ENCODE data around the gene DOK4.

The DOK4 gene

DNA sequence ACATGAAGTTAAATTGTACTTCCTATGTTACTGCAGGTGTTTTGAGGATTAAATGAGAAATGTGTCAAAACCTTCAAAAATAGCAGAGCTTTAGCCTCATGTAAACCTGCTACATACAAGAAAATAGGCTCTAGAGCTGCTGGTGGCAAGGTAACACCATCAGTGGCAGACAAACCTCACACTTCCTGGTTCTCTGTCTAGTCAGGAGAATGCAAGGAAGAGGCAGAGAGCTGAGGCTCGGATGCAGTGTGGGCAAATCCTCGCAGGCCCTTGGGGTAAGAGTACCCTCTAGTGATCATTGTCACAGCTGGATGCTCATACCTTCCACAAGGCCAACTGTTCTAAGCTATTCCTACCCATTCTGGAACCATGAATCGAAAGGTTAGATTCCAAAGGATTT is 53.3 kb downstream of the DOK4 start:
- no peaks in the 10 kb centered on the region for H3K9me3 ChIP-seq (ENCODE audit: control insufficient read depth in 5 of 5, low read length in 5 of 5)
- H3K27me3 ChIP-seq (ENCODE audit: control insufficient read depth in 5 of 5, insufficient read depth in 4 of 5, low read length in 5 of 5), result no peaks in the 10 kb centered on the region
- peaks cover 29 to 89% (median 82%) of the 10 kb centered on the region in 5 donors for H3K36me3 ChIP-seq (ENCODE audit: control insufficient read depth in 5 of 5, insufficient read depth in 5 of 5, low read length in 5 of 5)
- H3K9ac ChIP-seq (ENCODE audit: low read length in 5 of 5), result no peak overlapping the region
- no peaks in the 10 kb centered on the region for H3K4me1 ChIP-seq (ENCODE audit: control insufficient read depth in 5 of 5, insufficient read depth in 5 of 5, low read length in 5 of 5)
- H3K27ac ChIP-seq (ENCODE audit: low read depth, low read length), result no peak overlapping the region
- no peak overlapping the region for H3K4me3 ChIP-seq (ENCODE audit: low read depth in 1 of 5, low read length in 5 of 5)

DNA sequence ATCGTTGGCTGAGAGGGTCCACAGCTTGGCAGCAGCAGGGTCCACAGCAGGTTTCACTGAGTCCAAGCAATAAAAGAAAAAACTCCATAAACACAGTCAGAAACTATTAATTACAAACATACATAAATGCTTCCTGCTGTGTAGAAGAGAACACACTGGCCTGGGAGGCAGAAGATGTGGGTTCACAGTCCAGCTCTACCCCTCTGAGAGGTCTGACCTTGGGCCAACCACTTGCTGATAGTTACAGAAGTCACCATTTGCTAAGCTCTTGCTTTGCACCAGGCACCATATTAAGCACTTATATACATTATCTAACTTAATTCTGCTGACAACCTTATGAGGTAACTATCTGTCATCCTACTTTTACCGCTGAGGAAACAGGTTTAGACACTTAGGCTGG is 53.8 kb downstream of the DOK4 start:
- Histone ChIP-seq H3K27me3 (ENCODE audit: control insufficient read depth in 5 of 5, insufficient read depth in 4 of 5, low read length in 5 of 5) (no peaks in the 10 kb centered on the region), H3K27ac (ENCODE audit: low read depth, low read length) (no peak overlapping the region), H3K4me3 (ENCODE audit: low read depth in 1 of 5, low read length in 5 of 5) (no peak overlapping the region), H3K9me3 (ENCODE audit: control insufficient read depth in 5 of 5, low read length in 5 of 5) (no peaks in the 10 kb centered on the region), H3K9ac (ENCODE audit: low read length in 5 of 5) (no peak overlapping the region), H3K4me1 (ENCODE audit: control insufficient read depth in 5 of 5, insufficient read depth in 5 of 5, low read length in 5 of 5) (no peaks in the 10 kb centered on the region), H3K36me3 (ENCODE audit: control insufficient read depth in 5 of 5, insufficient read depth in 5 of 5, low read length in 5 of 5) (peaks cover 32 to 90% (median 84%) of the 10 kb centered on the region in 5 donors)

DNA sequence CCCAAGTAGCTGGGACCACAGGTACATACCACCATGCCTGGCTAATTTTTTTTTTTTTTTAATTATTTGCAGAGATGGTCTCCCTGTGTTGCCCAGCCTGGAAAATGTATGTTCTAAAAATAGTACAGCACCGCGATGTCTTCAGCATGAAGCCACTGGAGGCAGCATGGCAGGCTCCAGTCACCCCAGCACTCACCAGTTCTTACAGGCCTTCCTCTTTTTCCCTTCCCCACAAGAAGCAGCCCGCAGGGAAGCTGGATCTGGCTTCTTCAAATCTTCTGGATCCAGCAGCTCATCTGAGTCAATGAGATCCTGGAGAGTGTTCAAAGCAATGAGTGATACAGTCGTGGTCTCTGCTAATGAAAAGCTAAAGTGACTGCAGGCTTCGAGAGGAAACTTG is 55.3 kb downstream of the DOK4 start:
- H3K9ac ChIP-seq (ENCODE audit: low read length in 5 of 5), result no peak overlapping the region
- peaks cover 29 to 93% (median 83%) of the 10 kb centered on the region in 5 donors for H3K36me3 ChIP-seq (ENCODE audit: control insufficient read depth in 5 of 5, insufficient read depth in 5 of 5, low read length in 5 of 5)
- no peaks in the 10 kb centered on the region for H3K4me1 ChIP-seq (ENCODE audit: control insufficient read depth in 5 of 5, insufficient read depth in 5 of 5, low read length in 5 of 5)
- H3K27me3 ChIP-seq (ENCODE audit: control insufficient read depth in 5 of 5, insufficient read depth in 4 of 5, low read length in 5 of 5), result no peaks in the 10 kb centered on the region
- no peaks in the 10 kb centered on the region for H3K9me3 ChIP-seq (ENCODE audit: control insufficient read depth in 5 of 5, low read length in 5 of 5)
- H3K4me3 ChIP-seq (ENCODE audit: low read depth in 1 of 5, low read length in 5 of 5), result no peak overlapping the region
- no peak overlapping the region for H3K27ac ChIP-seq (ENCODE audit: low read depth, low read length)

DNA sequence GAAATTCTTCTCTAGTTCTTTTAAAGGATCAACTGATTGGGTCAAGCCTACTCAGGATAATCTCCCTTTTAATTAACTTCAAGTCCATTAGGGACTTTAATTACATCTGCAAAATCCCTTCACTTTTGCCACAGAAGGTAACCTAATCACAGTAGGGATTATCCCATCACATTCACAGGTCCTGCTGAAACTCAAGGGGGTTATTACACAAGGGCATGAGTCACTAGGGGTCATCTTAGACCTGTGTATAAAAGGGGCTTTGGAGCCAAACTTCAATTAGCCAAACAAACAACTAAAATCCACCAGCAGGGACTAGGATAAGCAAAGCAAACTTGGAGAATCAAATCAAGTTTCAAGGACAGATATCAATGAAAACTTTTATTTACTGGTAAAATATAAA is 58.5 kb downstream of the DOK4 start:
- no peak overlapping the region for H3K27ac ChIP-seq (ENCODE audit: low read depth, low read length)
- no peak overlapping the region for H3K9ac ChIP-seq (ENCODE audit: low read length in 5 of 5)
- peaks cover 14 to 62% (median 54%) of the 10 kb centered on the region in 5 donors for H3K36me3 ChIP-seq (ENCODE audit: control insufficient read depth in 5 of 5, insufficient read depth in 5 of 5, low read length in 5 of 5)
- no peak overlapping the region for H3K4me3 ChIP-seq (ENCODE audit: low read depth in 1 of 5, low read length in 5 of 5)
- H3K4me1 ChIP-seq (ENCODE audit: control insufficient read depth in 5 of 5, insufficient read depth in 5 of 5, low read length in 5 of 5), result peaks cover 0 to 13% (median 2%) of the 10 kb centered on the region in 5 donors
- no peaks in the 10 kb centered on the region for H3K9me3 ChIP-seq (ENCODE audit: control insufficient read depth in 5 of 5, low read length in 5 of 5)
- no peaks in the 10 kb centered on the region for H3K27me3 ChIP-seq (ENCODE audit: control insufficient read depth in 5 of 5, insufficient read depth in 4 of 5, low read length in 5 of 5)

DNA sequence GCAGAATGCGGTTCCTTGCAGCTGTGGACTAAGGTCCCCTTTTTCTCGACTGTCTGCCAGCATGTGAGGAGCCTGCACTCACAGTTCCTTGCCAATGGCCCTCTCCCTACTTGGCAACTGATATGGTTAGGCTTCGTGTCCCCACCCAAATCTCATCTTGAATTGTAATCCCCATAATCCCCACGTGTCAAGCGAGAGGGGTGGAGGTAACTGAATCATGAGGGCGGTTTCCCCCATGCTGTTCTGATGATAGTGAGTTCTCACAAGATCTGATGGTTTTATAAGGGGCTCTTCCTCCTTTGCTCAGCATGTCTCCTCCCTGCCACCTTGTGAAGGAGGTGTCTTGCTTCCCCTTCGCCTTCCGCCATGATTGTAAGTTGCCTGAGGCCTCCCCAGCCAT is 59.0 kb downstream of the DOK4 start:
- no peaks in the 10 kb centered on the region for H3K9me3 ChIP-seq (ENCODE audit: control insufficient read depth in 5 of 5, low read length in 5 of 5)
- H3K4me3 ChIP-seq (ENCODE audit: low read depth in 1 of 5, low read length in 5 of 5), result no peak overlapping the region
- peaks cover 0 to 16% (median 3%) of the 10 kb centered on the region in 5 donors for H3K4me1 ChIP-seq (ENCODE audit: control insufficient read depth in 5 of 5, insufficient read depth in 5 of 5, low read length in 5 of 5)
- peaks cover 11 to 57% (median 48%) of the 10 kb centered on the region in 5 donors for H3K36me3 ChIP-seq (ENCODE audit: control insufficient read depth in 5 of 5, insufficient read depth in 5 of 5, low read length in 5 of 5)
- no peak overlapping the region for H3K27ac ChIP-seq (ENCODE audit: low read depth, low read length)
- H3K9ac ChIP-seq (ENCODE audit: low read length in 5 of 5), result no peak overlapping the region
- H3K27me3 ChIP-seq (ENCODE audit: control insufficient read depth in 5 of 5, insufficient read depth in 4 of 5, low read length in 5 of 5), result no peaks in the 10 kb centered on the region

DNA sequence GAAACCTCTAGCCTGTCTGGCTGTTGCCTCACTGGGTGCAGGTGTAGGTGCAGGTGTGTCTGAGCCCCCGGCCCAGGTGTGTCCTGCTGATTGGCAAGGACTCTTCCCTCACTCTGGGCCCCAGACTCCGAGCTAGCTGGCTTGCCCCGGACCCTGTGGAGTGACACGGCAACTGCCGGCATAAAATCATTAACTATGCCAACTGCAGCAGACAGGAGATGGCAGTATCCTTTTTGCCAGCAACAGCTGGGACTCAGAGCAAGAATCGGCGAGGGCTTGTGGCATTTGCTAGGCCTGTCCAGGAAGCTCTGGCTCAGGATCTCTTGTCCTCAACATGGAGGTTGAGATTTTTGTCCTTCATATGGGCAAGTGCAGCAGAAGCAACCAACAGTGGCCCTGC is 59.9 kb downstream of the DOK4 start:
- peaks cover 0 to 21% (median 7%) of the 10 kb centered on the region in 5 donors for H3K4me1 ChIP-seq (ENCODE audit: control insufficient read depth in 5 of 5, insufficient read depth in 5 of 5, low read length in 5 of 5)
- H3K36me3 ChIP-seq (ENCODE audit: control insufficient read depth in 5 of 5, insufficient read depth in 5 of 5, low read length in 5 of 5), result peaks cover 8 to 47% (median 39%) of the 10 kb centered on the region in 5 donors
- H3K9me3 ChIP-seq (ENCODE audit: control insufficient read depth in 5 of 5, low read length in 5 of 5), result no peaks in the 10 kb centered on the region
- H3K9ac ChIP-seq (ENCODE audit: low read length in 5 of 5), result no peak overlapping the region
- no peak overlapping the region for H3K27ac ChIP-seq (ENCODE audit: low read depth, low read length)
- H3K27me3 ChIP-seq (ENCODE audit: control insufficient read depth in 5 of 5, insufficient read depth in 4 of 5, low read length in 5 of 5), result no peaks in the 10 kb centered on the region
- H3K4me3 ChIP-seq (ENCODE audit: low read depth in 1 of 5, low read length in 5 of 5), result no peak overlapping the region

DNA sequence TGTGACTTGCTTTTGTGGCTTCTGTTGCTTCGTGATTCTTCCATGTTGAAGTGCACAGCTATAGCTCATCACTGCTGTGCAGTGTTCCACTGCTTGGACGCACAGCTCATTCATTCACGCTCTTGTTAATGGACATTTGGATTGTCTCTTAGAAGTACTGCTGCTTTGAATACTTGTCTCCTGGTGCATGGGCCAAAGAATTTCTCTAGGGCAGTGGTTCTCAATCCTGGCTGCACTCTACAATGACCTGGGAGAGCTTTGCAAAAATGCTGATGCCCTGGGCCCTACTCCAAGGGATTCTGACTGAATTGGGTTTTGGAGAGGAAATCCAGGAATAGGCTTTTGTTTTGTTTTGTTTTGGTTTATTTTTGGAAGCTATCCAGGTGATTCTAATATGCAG is 61.7 kb downstream of the DOK4 start:
- peaks cover 4 to 30% (median 22%) of the 10 kb centered on the region in 5 donors for H3K36me3 ChIP-seq (ENCODE audit: control insufficient read depth in 5 of 5, insufficient read depth in 5 of 5, low read length in 5 of 5)

DNA sequence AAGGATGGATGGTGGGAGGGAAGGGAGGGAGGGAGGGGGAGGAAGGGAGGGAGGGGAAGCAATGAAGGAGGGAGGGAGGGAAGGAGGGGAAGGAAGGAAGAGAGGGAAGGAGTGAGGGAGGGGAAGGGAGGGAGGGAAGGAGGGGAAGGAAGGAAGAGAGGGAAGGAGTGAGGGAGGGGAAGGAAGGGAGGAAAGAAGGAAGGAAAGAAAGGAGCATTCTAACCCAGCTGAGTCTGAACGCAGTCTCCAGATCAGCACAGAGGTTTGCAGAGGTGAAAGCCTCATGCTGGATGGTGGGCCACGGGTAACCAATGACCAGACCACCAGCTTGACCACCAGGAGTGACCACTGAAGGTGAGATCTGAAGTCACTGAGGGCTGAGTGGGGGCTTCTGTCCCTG is 63.1 kb downstream of the DOK4 start:
- Histone ChIP-seq H3K27ac (ENCODE audit: low read depth, low read length) (no peak overlapping the region), H3K9ac (ENCODE audit: low read length in 5 of 5) (no peak overlapping the region), H3K4me1 (ENCODE audit: control insufficient read depth in 5 of 5, insufficient read depth in 5 of 5, low read length in 5 of 5) (peaks cover 6 to 34% (median 17%) of the 10 kb centered on the region in 5 donors), H3K9me3 (ENCODE audit: control insufficient read depth in 5 of 5, low read length in 5 of 5) (no peaks in the 10 kb centered on the region), H3K4me3 (ENCODE audit: low read depth in 1 of 5, low read length in 5 of 5) (no peak overlapping the region), H3K27me3 (ENCODE audit: control insufficient read depth in 5 of 5, insufficient read depth in 4 of 5, low read length in 5 of 5) (no peaks in the 10 kb centered on the region), H3K36me3 (ENCODE audit: control insufficient read depth in 5 of 5, insufficient read depth in 5 of 5, low read length in 5 of 5) (peaks cover 4 to 17% (median 10%) of the 10 kb centered on the region in 5 donors)

More for the DNA sequence above, 61.7 kb downstream of the DOK4 start:
- Histone ChIP-seq H3K9ac (ENCODE audit: low read length in 5 of 5) (peak overlapping the region in 1 of 5 donors; percentile 16), H3K27me3 (ENCODE audit: control insufficient read depth in 5 of 5, insufficient read depth in 4 of 5, low read length in 5 of 5) (no peaks in the 10 kb centered on the region), H3K27ac (ENCODE audit: low read depth, low read length) (no peak overlapping the region), H3K9me3 (ENCODE audit: control insufficient read depth in 5 of 5, low read length in 5 of 5) (no peaks in the 10 kb centered on the region), H3K4me1 (ENCODE audit: control insufficient read depth in 5 of 5, insufficient read depth in 5 of 5, low read length in 5 of 5) (peaks cover 0 to 22% (median 7%) of the 10 kb centered on the region in 5 donors), H3K4me3 (ENCODE audit: low read depth in 1 of 5, low read length in 5 of 5) (no peak overlapping the region)

DNA sequence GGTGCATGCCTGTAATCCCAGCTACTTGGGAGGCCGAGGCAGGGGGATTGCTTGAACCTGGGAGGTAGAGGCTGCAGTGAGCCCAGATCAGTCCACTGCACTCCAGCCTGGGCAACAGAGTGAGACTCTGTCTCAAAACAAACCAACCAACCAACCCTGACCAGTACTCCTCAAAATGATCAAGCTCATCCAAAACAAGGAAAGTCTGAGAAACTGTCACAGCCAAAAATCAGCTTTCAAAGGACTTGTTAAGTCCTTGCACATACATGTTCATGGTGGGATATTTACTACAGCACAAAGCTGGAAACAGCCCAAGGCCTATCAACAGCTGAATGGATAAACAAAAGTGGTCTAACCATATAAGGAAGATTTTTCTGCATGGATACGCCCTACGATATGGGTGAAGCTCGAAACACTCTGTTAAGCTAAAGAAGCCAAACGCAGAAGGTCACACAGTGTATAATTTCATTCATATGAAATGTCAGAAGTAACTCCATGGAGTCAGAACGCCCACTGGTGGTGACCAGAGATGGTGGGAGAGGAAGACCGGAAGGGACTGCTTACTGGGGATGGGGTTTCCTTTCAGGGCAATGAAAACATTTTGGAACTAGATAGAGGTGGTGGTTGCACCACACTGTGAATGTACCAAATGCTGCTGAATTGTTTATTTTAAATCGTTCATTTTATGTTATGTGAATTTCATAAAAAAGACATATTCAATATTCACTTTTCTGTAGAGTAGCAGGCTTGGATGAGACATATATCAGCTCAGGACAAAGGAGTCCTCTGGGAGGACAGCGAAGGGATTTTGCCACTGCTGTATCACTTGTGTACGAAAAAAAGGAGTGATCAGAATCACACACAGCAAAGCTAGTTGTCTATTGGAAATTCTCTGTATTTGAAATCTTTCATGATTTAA is 64.0 kb downstream of the DOK4 start:
- Histone ChIP-seq H3K9me3 (ENCODE audit: control insufficient read depth in 5 of 5, low read length in 5 of 5) (no peaks in the 10 kb centered on the region), H3K4me1 (ENCODE audit: control insufficient read depth in 5 of 5, insufficient read depth in 5 of 5, low read length in 5 of 5) (peaks cover 6 to 40% (median 17%) of the 10 kb centered on the region in 5 donors), H3K9ac (ENCODE audit: low read length in 5 of 5) (no peak overlapping the region), H3K4me3 (ENCODE audit: low read depth in 1 of 5, low read length in 5 of 5) (no peak overlapping the region), H3K27ac (ENCODE audit: low read depth, low read length) (no peak overlapping the region), H3K27me3 (ENCODE audit: control insufficient read depth in 5 of 5, insufficient read depth in 4 of 5, low read length in 5 of 5) (no peaks in the 10 kb centered on the region), H3K36me3 (ENCODE audit: control insufficient read depth in 5 of 5, insufficient read depth in 5 of 5, low read length in 5 of 5) (peaks cover 0 to 9% (median 5%) of the 10 kb centered on the region in 5 donors)

Measured in subcutaneous abdominal adipose tissue (tissue), 5 donors.